ENCODE measurements around the gene ZNF555.

DNA sequence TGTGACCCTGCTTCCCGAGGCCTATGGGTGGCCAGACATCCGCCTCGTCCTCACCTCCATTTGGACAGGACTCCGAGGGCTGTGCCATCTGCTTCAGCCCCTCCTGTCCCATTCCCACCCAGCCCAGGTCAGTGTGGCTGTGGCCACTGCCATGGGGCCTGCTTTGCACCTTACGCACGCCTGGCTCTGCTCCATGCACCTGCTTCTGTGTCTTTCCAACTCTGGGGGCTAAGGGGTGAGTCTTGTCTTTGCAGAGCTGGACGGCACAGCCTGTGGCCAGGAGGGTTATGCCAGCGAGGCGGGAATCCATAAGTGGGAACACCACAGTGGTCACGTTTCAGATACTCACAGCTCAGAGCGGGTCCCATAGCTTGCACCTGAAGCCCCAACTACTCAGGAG lies 26.8 kb upstream of the ZNF555 start:
- TF ChIP-seq, protein P1, sequence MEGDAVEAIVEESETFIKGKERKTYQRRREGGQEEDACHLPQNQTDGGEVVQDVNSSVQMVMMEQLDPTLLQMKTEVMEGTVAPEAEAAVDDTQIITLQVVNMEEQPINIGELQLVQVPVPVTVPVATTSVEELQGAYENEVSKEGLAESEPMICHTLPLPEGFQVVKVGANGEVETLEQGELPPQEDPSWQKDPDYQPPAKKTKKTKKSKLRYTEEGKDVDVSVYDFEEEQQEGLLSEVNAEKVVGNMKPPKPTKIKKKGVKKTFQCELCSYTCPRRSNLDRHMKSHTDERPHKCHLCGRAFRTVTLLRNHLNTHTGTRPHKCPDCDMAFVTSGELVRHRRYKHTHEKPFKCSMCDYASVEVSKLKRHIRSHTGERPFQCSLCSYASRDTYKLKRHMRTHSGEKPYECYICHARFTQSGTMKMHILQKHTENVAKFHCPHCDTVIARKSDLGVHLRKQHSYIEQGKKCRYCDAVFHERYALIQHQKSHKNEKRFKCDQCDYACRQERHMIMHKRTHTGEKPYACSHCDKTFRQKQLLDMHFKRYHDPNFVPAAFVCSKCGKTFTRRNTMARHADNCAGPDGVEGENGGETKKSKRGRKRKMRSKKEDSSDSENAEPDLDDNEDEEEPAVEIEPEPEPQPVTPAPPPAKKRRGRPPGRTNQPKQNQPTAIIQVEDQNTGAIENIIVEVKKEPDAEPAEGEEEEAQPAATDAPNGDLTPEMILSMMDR (conservative IDR thresholded peaks at IDR 0.05; ENCODE audit: low read depth, low read length), result no peak
- no peak for TF ChIP-seq EZH2 (IDR thresholded peaks at IDR 0.05; ENCODE audit: low read length, unreplicated experiment)
